LNCaP clone FGC (cell line): ENCODE data around the gene LRTM2.

Experiments
- DNase-seq: peaks from one replicate; pipeline ENCODE4 v3.0.0-alpha.2; 2011; ENCODE audit warnings: low read depth
- H3K4me3 ChIP-seq: 2 replicates; pipeline ENCODE4 v1.5.1; 2011; ENCODE audit warnings: mild to moderate bottlenecking, low read depth, low read length, control low read depth
- TF ChIP-seq, protein P1 (sequence below): IDR thresholded peaks from 2 replicates; pipeline ENCODE4 v1.5.1; 2012; ENCODE audit warnings: mild to moderate bottlenecking; ENCODE audit not compliant: control insufficient read depth, insufficient read depth; ENCODE audit errors: extremely low read depth

Gene LRTM2

DNA sequence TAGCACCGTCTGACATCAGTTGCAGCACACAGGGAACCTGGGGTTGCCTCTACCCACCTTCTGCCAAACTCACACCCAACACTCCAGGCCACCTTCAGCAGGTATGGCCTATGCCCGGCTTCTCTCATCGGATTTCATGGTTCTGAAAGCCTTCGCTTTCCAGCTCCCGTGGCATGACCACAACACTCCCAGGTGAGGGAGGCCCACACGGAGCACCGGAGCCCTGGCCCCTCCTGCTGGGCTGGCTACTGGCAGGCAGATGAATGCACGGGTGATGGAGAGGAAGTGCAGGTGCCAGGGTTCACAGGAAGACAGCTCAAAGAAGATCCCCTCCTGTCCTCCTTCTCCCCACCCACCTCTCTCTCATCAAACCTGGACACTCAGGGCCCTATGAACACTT lies 60.9 kb downstream of the LRTM2 start:
- DNase-seq, result no peak
- TF ChIP-seq, protein P1, sequence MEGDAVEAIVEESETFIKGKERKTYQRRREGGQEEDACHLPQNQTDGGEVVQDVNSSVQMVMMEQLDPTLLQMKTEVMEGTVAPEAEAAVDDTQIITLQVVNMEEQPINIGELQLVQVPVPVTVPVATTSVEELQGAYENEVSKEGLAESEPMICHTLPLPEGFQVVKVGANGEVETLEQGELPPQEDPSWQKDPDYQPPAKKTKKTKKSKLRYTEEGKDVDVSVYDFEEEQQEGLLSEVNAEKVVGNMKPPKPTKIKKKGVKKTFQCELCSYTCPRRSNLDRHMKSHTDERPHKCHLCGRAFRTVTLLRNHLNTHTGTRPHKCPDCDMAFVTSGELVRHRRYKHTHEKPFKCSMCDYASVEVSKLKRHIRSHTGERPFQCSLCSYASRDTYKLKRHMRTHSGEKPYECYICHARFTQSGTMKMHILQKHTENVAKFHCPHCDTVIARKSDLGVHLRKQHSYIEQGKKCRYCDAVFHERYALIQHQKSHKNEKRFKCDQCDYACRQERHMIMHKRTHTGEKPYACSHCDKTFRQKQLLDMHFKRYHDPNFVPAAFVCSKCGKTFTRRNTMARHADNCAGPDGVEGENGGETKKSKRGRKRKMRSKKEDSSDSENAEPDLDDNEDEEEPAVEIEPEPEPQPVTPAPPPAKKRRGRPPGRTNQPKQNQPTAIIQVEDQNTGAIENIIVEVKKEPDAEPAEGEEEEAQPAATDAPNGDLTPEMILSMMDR, result no peak
- no peak overlapping the region for H3K4me3 ChIP-seq

DNA sequence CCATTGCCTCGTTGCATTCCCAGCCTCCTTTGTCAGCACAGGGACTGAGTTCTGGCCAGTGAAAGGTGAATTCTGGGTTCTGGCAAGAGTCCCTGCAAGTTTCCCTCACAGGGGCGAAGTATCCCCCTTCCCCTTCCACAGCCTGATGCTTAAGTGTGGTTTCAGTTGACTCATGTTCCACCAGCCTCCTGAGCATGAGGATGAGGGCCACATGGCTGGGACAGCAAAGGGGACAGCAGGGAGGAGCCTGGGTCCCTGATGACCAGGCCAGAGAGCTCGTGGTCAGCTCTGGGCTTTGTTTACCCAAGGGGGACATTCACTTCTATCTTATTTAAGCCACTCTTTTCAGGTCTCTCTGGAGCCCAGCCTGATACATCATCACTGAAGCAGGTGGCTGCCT lies 61.6 kb downstream of the LRTM2 start:
- TF ChIP-seq, protein P1, result no peak
- H3K4me3 ChIP-seq, result no peak overlapping the region
- no peak for DNase-seq

DNA sequence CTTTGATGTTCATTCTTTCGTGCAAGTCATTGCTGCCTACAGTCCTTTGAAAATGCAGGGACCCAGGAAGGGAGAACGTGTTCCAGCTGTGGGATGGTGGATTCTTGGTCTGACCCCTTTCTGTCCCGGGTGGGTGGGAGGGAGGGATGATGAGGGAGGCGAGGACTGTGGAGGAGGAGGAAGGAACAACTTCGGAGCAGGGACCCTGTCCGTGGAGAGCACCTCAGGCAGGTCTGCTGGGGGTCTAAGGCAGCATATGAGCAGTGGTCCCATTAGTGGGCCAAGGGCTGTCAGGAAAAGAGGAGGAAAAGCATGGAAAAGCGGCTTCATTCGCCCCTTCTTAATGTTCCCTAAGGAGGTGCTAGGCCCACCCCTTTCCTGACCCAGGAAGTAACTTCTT lies 62.0 kb downstream of the LRTM2 start:
- no peak overlapping the region for H3K4me3 ChIP-seq
- TF ChIP-seq, protein P1, result no peak
- no peak for DNase-seq

DNA sequence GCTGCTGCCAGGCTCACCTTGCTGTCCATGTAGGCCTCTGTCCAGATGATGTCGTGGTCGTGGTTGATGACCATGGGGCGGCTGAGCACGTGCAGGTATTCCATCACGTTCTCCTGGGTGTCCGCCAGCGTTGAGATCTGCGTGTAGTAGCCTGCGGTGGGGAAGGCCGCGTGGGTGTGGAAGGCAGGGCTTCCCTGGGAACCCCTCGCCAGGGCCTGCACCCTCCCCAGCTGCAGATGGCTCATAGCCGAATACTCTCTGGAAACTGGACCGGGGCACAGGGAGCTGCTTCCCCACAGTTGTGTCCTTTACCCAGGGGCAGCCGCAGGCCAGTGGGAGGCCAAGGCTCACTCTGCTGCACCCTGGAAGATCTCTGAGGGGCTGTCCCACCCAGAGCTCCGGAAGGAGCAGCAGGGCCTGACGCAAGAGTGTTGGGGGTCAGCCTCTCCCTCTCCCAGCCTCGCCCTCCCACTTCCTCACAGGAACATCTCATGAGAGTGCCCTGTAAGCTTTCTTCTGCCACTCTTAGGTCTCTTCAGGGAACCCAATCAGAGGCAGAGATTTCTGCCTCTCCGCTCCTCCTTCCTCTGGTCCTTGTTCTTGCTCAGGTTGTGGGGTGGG lies 62.6 kb downstream of the LRTM2 start:
- no peak for DNase-seq
- no peak overlapping the region for H3K4me3 ChIP-seq
- TF ChIP-seq, protein P1, result no peak

DNA sequence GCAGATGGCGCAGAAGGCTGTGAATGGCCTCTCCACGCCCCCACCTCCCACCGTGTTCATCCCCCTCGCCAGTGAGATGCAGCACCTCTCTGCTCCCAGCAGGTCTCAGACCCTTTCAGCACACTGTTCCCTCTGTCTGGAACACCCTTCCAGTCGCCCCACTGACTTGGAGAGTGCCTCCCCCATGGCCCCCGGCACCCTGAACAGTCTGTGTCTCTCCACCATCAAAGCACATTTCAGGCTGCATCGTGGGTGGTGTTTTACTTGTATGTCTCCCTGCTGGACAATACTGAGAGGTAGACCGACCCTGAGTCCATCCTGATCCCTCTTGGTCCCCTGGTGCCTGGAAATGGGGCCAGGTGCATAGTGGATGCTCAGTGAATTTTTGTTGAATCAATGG lies 63.1 kb downstream of the LRTM2 start:
- H3K4me3 ChIP-seq, result no peak overlapping the region
- DNase-seq, result no peak
- TF ChIP-seq, protein P1, result no peak

DNA sequence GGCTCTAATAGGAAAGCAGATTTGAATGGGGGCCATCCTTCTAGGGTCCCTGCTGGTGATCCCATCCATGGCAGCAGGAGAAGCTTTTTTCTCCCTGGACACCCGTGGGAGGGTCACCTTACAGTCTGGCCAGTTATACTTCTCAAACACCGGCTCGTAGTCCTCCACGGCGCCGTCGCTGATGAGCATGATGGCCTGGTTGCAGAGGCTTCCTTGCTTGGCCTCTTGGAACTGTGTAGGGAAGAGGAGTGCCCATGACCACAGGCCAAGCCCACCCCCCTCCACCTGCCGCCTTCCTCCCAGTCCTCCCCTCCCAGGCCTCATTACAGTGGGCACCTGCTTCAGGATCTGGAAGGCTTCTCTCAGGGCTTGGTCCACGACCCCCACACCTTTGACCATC lies 64.3 kb downstream of the LRTM2 start:
- no peak overlapping the region for H3K4me3 ChIP-seq
- TF ChIP-seq, protein P1, result no peak
- DNase-seq, result no peak

DNA sequence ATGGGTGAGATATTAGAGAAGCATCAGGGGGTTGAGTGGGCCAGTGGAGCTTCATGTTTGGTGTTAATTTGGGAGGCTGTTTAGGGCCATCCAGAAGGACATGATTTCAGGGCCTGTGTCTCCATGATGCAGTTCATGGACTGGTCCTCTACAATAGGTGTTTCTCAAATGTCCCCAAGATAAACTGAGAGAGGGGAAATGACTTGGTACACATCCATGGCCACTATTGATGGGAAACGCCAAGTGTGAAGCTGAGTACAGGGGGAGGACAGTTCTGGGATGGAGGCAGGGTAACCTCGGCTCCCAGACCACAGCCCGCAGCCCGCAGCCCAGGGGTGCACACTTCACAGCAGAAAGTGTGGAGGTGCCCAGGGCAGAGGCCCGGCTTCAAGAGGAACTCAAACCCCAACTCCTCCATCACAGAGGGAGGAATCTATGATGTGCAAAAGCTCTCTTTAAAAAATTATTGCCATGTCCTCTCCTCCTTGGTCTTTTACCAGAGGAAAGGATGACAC lies 64.8 kb downstream of the LRTM2 start:
- H3K4me3 ChIP-seq, result no peak overlapping the region
- no peak for DNase-seq
- TF ChIP-seq, protein P1, result no peak
